Dermis microvascular lymphatic vessel endothelial cell (primary cell): ENCODE results near the gene QRFP. TPM values are rescaled to one million over a fixed set of nuclear protein-coding genes. Genes with fewer than 3 reads are reported as not detected.

ENCODE experiments used
- DNase-seq, 2 donors: peaks; one replicate each; pipeline versions ENCODE4 v3.0.0 to v3.0.0-alpha.2; 2010; ENCODE audit warnings: low read depth in 2 of 2
- total RNA-seq: library from RNA; depleted of rRNA; stranded (reverse); fragments of >200 nt; gene quantifications from 2 replicates; pipeline ENCODE4 v1.2.1, GENCODE V29; 2014

QRFP gene
- total RNA-seq, 1 donor from 2014 or later, result not detected

GRCh38 chr9:130890870-130891687 is 5.5 kb downstream of the QRFP start:
- no peak for DNase-seq

GRCh38 chr9:130890124-130890523 is 6.5 kb downstream of the QRFP start:
- no peak for DNase-seq

- no peak for DNase-seq
These were observed 8.3 kb downstream of the QRFP start for GRCh38 chr9:130888146-130888885.

- no peak for DNase-seq
These were observed 9.0 kb downstream of the QRFP start for GRCh38 chr9:130887494-130888144.

GRCh38 chr9:130886981-130887380 is 9.6 kb downstream of the QRFP start:
- no peak for DNase-seq

GRCh38 chr9:130885484-130886375 is 10.9 kb downstream of the QRFP start:
- no peak for DNase-seq

GRCh38 chr9:130884542-130885483 is 11.8 kb downstream of the QRFP start:
- DNase-seq, result no peak

- no peak for DNase-seq
These were observed 12.5 kb downstream of the QRFP start for GRCh38 chr9:130884111-130884531.

- no peak for DNase-seq
These were observed 13.1 kb downstream of the QRFP start for GRCh38 chr9:130883479-130883878.

GRCh38 chr9:130882696-130883225 is 13.9 kb downstream of the QRFP start:
- DNase-seq, result no peak

GRCh38 chr9:130881516-130881915 is 15.1 kb downstream of the QRFP start:
- DNase-seq, result no peak

- no peak for DNase-seq
These were observed 15.9 kb downstream of the QRFP start for GRCh38 chr9:130880599-130881220.

GRCh38 chr9:130879863-130880411 is 16.7 kb downstream of the QRFP start:
- no peak for DNase-seq

GRCh38 chr9:130878295-130878694 is 18.3 kb downstream of the QRFP start:
- no peak for DNase-seq

- no peak for DNase-seq
These were observed 19.3 kb downstream of the QRFP start for GRCh38 chr9:130877300-130877699.

GRCh38 chr9:130874783-130875182 is 21.8 kb downstream of the QRFP start:
- no peak for DNase-seq

GRCh38 chr9:130873966-130874365 is 22.6 kb downstream of the QRFP start:
- no peak for DNase-seq

GRCh38 chr9:130872912-130873503 is 23.6 kb downstream of the QRFP start:
- no peak for DNase-seq

GRCh38 chr9:130872508-130872907 is 24.1 kb downstream of the QRFP start:
- no peak for DNase-seq
